ENCODE data around the gene OCLN.
"Not testable (repeated sequence)": the region's sequence is repeated elsewhere in the genome, so short reads cannot be mapped to it uniquely, and the experiment has no call there.

The OCLN gene

GRCh38 chr5:69566172-69566571 is 73.6 kb downstream of the OCLN start:
- not testable (repeated sequence) for H3K27ac ChIP-seq

- not testable (repeated sequence) for H3K27ac ChIP-seq
These were observed 75.5 kb downstream of the OCLN start for GRCh38 chr5:69568072-69568471.

GRCh38 chr5:69583356-69583755 is 90.8 kb downstream of the OCLN start:
- not testable (repeated sequence) for H3K27ac ChIP-seq

- not testable (repeated sequence) for H3K27ac ChIP-seq
These were observed 103.7 kb downstream of the OCLN start for GRCh38 chr5:69596114-69596840.

- H3K27ac ChIP-seq = not testable (repeated sequence)
These were observed 109.4 kb downstream of the OCLN start for GRCh38 chr5:69601947-69602346.

GRCh38 chr5:69606839-69607238 is 114.2 kb downstream of the OCLN start:
- H3K27ac ChIP-seq = not testable (repeated sequence)
